C4-2B (cell line): ENCODE results near the gene PXYLP1.

Experiments
- ZFX ChIP-seq: fragments of 450-650 bp; IDR thresholded peaks from 2 replicates; pipeline ENCODE4 v1.6.1; 2017
- TF ChIP-seq, protein P1 (sequence below): fragments of 450-650 bp; conservative IDR thresholded peaks from 2 replicates; pipeline ENCODE4 v1.5.1; 2017; ENCODE audit warnings: mild to moderate bottlenecking

DNA sequence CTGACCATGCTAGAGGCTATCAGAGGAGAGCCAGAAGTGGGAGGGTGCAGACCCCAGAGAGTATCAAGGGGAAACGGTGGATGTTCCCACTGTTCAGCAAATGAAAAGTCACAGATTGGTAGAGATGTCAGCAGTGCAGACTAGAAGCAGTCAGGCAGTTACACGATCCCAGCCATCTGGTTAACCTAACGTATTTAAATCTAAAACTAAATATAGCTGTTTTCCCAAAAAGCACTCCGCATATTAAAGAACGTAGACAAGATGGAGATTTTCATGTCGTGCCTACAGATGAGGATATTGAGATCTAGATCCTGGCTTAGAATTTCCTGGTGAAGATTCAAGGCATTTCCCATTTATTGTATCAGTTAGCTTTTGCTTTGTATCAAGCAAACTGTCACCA, 25.2 kb downstream of the PXYLP1 start:
- TF ChIP-seq, protein P1, sequence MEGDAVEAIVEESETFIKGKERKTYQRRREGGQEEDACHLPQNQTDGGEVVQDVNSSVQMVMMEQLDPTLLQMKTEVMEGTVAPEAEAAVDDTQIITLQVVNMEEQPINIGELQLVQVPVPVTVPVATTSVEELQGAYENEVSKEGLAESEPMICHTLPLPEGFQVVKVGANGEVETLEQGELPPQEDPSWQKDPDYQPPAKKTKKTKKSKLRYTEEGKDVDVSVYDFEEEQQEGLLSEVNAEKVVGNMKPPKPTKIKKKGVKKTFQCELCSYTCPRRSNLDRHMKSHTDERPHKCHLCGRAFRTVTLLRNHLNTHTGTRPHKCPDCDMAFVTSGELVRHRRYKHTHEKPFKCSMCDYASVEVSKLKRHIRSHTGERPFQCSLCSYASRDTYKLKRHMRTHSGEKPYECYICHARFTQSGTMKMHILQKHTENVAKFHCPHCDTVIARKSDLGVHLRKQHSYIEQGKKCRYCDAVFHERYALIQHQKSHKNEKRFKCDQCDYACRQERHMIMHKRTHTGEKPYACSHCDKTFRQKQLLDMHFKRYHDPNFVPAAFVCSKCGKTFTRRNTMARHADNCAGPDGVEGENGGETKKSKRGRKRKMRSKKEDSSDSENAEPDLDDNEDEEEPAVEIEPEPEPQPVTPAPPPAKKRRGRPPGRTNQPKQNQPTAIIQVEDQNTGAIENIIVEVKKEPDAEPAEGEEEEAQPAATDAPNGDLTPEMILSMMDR, result no peak
- TF ChIP-seq ZFX, result no peak
